GM12878 (cell line): ENCODE results near the gene MGRN1.

ENCODE experiments used
- BMI1 ChIP-seq: fragments of 450-650 bp; IDR thresholded peaks from 2 replicates; pipeline ENCODE4 v1.6.1; 2016; ENCODE audit warnings: mild to moderate bottlenecking, moderate library complexity, borderline replicate concordance
- CHD4 ChIP-seq: fragments of 200-600 bp; sonication (generic); IDR thresholded peaks from 2 replicates; pipeline ENCODE4 v1.6.1; 2016; ENCODE audit warnings: mild to moderate bottlenecking
- ELK1 ChIP-seq: IDR thresholded peaks from 2 replicates; pipeline ENCODE4 v1.6.1; 2012; ENCODE audit warnings: low read depth, low read length, improper control_type of control experiment
- MXI1 ChIP-seq: fragments of 150-350 bp; IDR thresholded peaks from 2 replicates; pipeline ENCODE4 v1.6.1; 2011; ENCODE audit warnings: low read depth, mild to moderate bottlenecking, inconsistent platforms, low read length, improper control_type of control experiment
- POLR2A ChIP-seq: IDR thresholded peaks from 2 replicates; pipeline ENCODE4 v1.6.1; 2011; ENCODE audit warnings: low read depth, mild to moderate bottlenecking, low read length
- RAD21 ChIP-seq: IDR thresholded peaks from 2 replicates; pipeline ENCODE4 v1.6.1; 2011; ENCODE audit warnings: mild to moderate bottlenecking, low read depth, low read length, moderate library complexity; ENCODE audit not compliant: insufficient read depth
- RFX5 ChIP-seq: IDR thresholded peaks from 2 replicates; pipeline ENCODE4 v1.6.1; 2011; ENCODE audit warnings: low read depth, low read length, improper control_type of control experiment
- SUZ12 ChIP-seq: fragments of 200-600 bp; sonication (generic); IDR thresholded peaks from one replicate; pipeline ENCODE4 v1.6.1; 2018; ENCODE audit warnings: antibody characterized with exemption, mild to moderate bottlenecking; ENCODE audit not compliant: unreplicated experiment
- TF ChIP-seq, protein P1 (sequence below): IDR thresholded peaks from 2 replicates; pipeline ENCODE4 v1.6.1; 2012; ENCODE audit warnings: mild to moderate bottlenecking, low read depth, low read length
- TF ChIP-seq, protein P2 (sequence below), 3 experiments: IDR thresholded peaks in 2 of 3; conservative IDR thresholded peaks in 1 of 3; 2 replicates each; pipeline ENCODE4 v1.5.1; 2011; ENCODE audit warnings: low read depth in 3 of 3, low read length in 3 of 3, mild to moderate bottlenecking in 3 of 3, control low read depth in 2 of 3, moderate library complexity in 2 of 3, inconsistent platforms in 1 of 3, mixed read lengths in 1 of 3; ENCODE audit not compliant: control insufficient read depth in 2 of 3, insufficient read depth in 1 of 3; ENCODE audit errors: extremely low read depth in 1 of 3

- TF ChIP-seq, protein P1, sequence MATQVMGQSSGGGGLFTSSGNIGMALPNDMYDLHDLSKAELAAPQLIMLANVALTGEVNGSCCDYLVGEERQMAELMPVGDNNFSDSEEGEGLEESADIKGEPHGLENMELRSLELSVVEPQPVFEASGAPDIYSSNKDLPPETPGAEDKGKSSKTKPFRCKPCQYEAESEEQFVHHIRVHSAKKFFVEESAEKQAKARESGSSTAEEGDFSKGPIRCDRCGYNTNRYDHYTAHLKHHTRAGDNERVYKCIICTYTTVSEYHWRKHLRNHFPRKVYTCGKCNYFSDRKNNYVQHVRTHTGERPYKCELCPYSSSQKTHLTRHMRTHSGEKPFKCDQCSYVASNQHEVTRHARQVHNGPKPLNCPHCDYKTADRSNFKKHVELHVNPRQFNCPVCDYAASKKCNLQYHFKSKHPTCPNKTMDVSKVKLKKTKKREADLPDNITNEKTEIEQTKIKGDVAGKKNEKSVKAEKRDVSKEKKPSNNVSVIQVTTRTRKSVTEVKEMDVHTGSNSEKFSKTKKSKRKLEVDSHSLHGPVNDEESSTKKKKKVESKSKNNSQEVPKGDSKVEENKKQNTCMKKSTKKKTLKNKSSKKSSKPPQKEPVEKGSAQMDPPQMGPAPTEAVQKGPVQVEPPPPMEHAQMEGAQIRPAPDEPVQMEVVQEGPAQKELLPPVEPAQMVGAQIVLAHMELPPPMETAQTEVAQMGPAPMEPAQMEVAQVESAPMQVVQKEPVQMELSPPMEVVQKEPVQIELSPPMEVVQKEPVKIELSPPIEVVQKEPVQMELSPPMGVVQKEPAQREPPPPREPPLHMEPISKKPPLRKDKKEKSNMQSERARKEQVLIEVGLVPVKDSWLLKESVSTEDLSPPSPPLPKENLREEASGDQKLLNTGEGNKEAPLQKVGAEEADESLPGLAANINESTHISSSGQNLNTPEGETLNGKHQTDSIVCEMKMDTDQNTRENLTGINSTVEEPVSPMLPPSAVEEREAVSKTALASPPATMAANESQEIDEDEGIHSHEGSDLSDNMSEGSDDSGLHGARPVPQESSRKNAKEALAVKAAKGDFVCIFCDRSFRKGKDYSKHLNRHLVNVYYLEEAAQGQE, result no peak
- TF ChIP-seq POLR2A, result no peak
- TF ChIP-seq, protein P2, sequence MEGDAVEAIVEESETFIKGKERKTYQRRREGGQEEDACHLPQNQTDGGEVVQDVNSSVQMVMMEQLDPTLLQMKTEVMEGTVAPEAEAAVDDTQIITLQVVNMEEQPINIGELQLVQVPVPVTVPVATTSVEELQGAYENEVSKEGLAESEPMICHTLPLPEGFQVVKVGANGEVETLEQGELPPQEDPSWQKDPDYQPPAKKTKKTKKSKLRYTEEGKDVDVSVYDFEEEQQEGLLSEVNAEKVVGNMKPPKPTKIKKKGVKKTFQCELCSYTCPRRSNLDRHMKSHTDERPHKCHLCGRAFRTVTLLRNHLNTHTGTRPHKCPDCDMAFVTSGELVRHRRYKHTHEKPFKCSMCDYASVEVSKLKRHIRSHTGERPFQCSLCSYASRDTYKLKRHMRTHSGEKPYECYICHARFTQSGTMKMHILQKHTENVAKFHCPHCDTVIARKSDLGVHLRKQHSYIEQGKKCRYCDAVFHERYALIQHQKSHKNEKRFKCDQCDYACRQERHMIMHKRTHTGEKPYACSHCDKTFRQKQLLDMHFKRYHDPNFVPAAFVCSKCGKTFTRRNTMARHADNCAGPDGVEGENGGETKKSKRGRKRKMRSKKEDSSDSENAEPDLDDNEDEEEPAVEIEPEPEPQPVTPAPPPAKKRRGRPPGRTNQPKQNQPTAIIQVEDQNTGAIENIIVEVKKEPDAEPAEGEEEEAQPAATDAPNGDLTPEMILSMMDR (IDR thresholded peaks at IDR 0.05 in 2 of 3, conservative IDR thresholded peaks at IDR 0.05 in 1 of 3; ENCODE audit: control insufficient read depth in 2 of 3, extremely low read depth in 1 of 3, insufficient read depth in 1 of 3, low read depth in 3 of 3, low read length in 3 of 3), result no peak
- no peak for TF ChIP-seq RFX5
- TF ChIP-seq RAD21, result no peak
- TF ChIP-seq CHD4, result no peak
- TF ChIP-seq SUZ12, result no peak
- no peak for TF ChIP-seq MXI1
- TF ChIP-seq ELK1, result no peak
- no peak for TF ChIP-seq BMI1
Observed at GRCh38 chr16:4652561-4652960, 27.9 kb downstream of the MGRN1 start.
